GM23338 (cell line): ENCODE data around the gene KDSR. TPM values are rescaled to one million over a fixed set of nuclear protein-coding genes. Genes with fewer than 3 reads are reported as not detected.

Experiments used
- ATAC-seq: fragments of 200-7000 bp; cut with Tn5 transposase; 3 replicates; pipeline ENCODE4 v1.9.1; 2020
- DNase-seq: peaks from one replicate; pipeline ENCODE4 v3.0.0-alpha.2; 2015; ENCODE audit warnings: low spot score
- H2AFZ ChIP-seq: fragments of 200-600 bp; sonication (generic); 2 replicates; pipeline ENCODE4 v1.8.0; 2016; ENCODE audit warnings: antibody characterized with exemption, mild to moderate bottlenecking, moderate library complexity
- H3F3A ChIP-seq: fragments of 200-600 bp; sonication (generic); replicated peaks from 2 replicates; pipeline ENCODE4 v1.8.0; 2017; ENCODE audit warnings: antibody characterized with exemption, mixed run types, low read depth
- H3K27ac ChIP-seq: fragments of 200-600 bp; sonication (generic); 2 replicates; pipeline ENCODE4 v1.6.1; 2016; ENCODE audit warnings: low read depth
- H3K27me3 ChIP-seq: fragments of 200-600 bp; sonication (generic); 2 replicates; pipeline ENCODE4 v1.8.0; 2016; ENCODE audit warnings: mild to moderate bottlenecking, mixed run types, moderate library complexity; ENCODE audit not compliant: insufficient read depth
- H3K36me3 ChIP-seq: fragments of 200-600 bp; sonication (generic); 2 replicates; pipeline ENCODE4 v1.8.0; 2016; ENCODE audit warnings: mild to moderate bottlenecking; ENCODE audit not compliant: insufficient read depth
- H3K4me1 ChIP-seq: fragments of 200-600 bp; sonication (generic); 2 replicates; pipeline ENCODE4 v1.8.0; 2016; ENCODE audit warnings: mild to moderate bottlenecking, moderate library complexity; ENCODE audit not compliant: insufficient read depth
- H3K4me2 ChIP-seq: fragments of 200-600 bp; sonication (generic); 2 replicates; pipeline ENCODE4 v1.7.1; 2017; ENCODE audit warnings: mixed run types
- H3K4me3 ChIP-seq: fragments of 200-600 bp; sonication (generic); 2 replicates; pipeline ENCODE4 v1.6.1; 2016; ENCODE audit warnings: mixed run types
- H3K79me2 ChIP-seq: fragments of 200-600 bp; sonication (generic); replicated peaks from 2 replicates; pipeline ENCODE4 v1.8.0; 2017; ENCODE audit warnings: mild to moderate bottlenecking; ENCODE audit not compliant: insufficient read depth
- H3K9me2 ChIP-seq: fragments of 200-600 bp; sonication (generic); 2 replicates; pipeline ENCODE4 v1.8.0; 2017; ENCODE audit not compliant: insufficient read depth
- H4K20me1 ChIP-seq: fragments of 200-600 bp; sonication (generic); replicated peaks from 2 replicates; pipeline ENCODE4 v1.8.0; 2017; ENCODE audit warnings: mild to moderate bottlenecking; ENCODE audit not compliant: insufficient read depth
- H3K27ac Mint-ChIP-seq: 2 replicates; pipeline ENCODE4 v1.8.0; 2020; ENCODE audit warnings: inconsistent platforms, mild to moderate bottlenecking, moderate library complexity, mixed read lengths
- H3K27me3 Mint-ChIP-seq: 3 replicates; pipeline ENCODE4 v1.8.0; 2022; ENCODE audit warnings: low read depth, mild to moderate bottlenecking, moderate library complexity, mixed read lengths, inconsistent platforms; ENCODE audit not compliant: insufficient read depth, poor library complexity
- H3K36me3 Mint-ChIP-seq: 3 replicates; pipeline ENCODE4 v1.8.0; 2021; ENCODE audit warnings: low read depth, mild to moderate bottlenecking, inconsistent platforms, moderate library complexity, mixed read lengths
- H3K4me1 Mint-ChIP-seq: 3 replicates; pipeline ENCODE4 v1.8.0; 2020; ENCODE audit warnings: mild to moderate bottlenecking, inconsistent platforms, mixed read lengths
- H3K4me3 Mint-ChIP-seq: 3 replicates; pipeline ENCODE4 v1.8.0; 2021; ENCODE audit warnings: moderate library complexity, mild to moderate bottlenecking, inconsistent platforms, mixed read lengths
- H3K9me3 Mint-ChIP-seq: 3 replicates; pipeline ENCODE4 v1.8.0; 2020; ENCODE audit warnings: moderate library complexity, mild to moderate bottlenecking, inconsistent platforms, mixed read lengths
- CREB1 ChIP-seq: fragments of 250-450 bp; sonication (Bioruptor Pico); IDR thresholded peaks from 2 replicates; pipeline ENCODE4 v1.5.0; 2020; ENCODE audit warnings: low read depth, mild to moderate bottlenecking, moderate library complexity
- EZH2phosphoT487 ChIP-seq: fragments of 200-600 bp; sonication (generic); IDR thresholded peaks from one replicate; pipeline ENCODE4 v1.8.1; 2018; ENCODE audit warnings: antibody characterized with exemption; ENCODE audit not compliant: unreplicated experiment
- NANOG ChIP-seq: IDR thresholded peaks from 2 replicates; pipeline ENCODE4 v1.6.1; 2016; ENCODE audit warnings: antibody characterized with exemption, borderline replicate concordance
- POLR2AphosphoS5 ChIP-seq: IDR thresholded peaks from 2 replicates; pipeline ENCODE4 v1.6.1; 2016; ENCODE audit warnings: antibody characterized with exemption, low read depth
- STAT1 ChIP-seq: IDR thresholded peaks from one replicate; pipeline ENCODE4 v1.6.1; 2016; ENCODE audit warnings: antibody characterized with exemption; ENCODE audit not compliant: unreplicated experiment
- ZNF114 ChIP-seq: fragments of 250-450 bp; sonication (Bioruptor Pico); IDR thresholded peaks from 2 replicates; pipeline ENCODE4 v1.5.0; 2020; ENCODE audit warnings: mild to moderate bottlenecking, moderate library complexity
- ZNF331 ChIP-seq: fragments of 250-450 bp; sonication (Bioruptor Pico); IDR thresholded peaks from 2 replicates; pipeline ENCODE4 v1.5.0; 2020; ENCODE audit warnings: low read depth, mild to moderate bottlenecking, moderate library complexity
- polyA plus RNA-seq: library from polyadenylated mRNA; unstranded; fragments of >200 nt; fragmentation: Nextera tagmentation; extraction: Ambion mirVana; gene quantifications from 2 replicates; pipeline ENCODE4 v1.2.1, GENCODE V29; 2016
- total RNA-seq: library from RNA; depleted of rRNA; stranded (reverse); fragments of >200 nt; shearing (Covaris generic); gene quantifications from 2 replicates; pipeline ENCODE4 v1.2.3, GENCODE V29; 2014
- TF ChIP-seq, protein P1 (sequence below): fragments of 250-450 bp; sonication (Bioruptor Pico); IDR thresholded peaks from 2 replicates; pipeline ENCODE4 v1.5.0; 2020; ENCODE audit warnings: mild to moderate bottlenecking, moderate library complexity
- TF ChIP-seq, protein P2 (sequence below): IDR thresholded peaks from one replicate; pipeline ENCODE4 v1.6.1; 2018; ENCODE audit warnings: antibody characterized with exemption; ENCODE audit not compliant: unreplicated experiment
- TF ChIP-seq, protein P3 (sequence below): IDR thresholded peaks from 2 replicates; pipeline ENCODE4 v1.6.1; 2016; ENCODE audit warnings: antibody characterized with exemption
- TF ChIP-seq, protein P4 (sequence below), 2 experiments: fragments of 200-600 bp in 1 of 2; sonication (generic) in 1 of 2; conservative IDR thresholded peaks; 2 replicates each; pipeline versions ENCODE4 v1.5.1 to v1.6.1; 2016 to 2017; ENCODE audit warnings: antibody characterized with exemption in 2 of 2, low read depth in 2 of 2, mild to moderate bottlenecking in 2 of 2, moderate library complexity in 1 of 2

Gene KDSR
- total and polyA plus RNA-seq, 2 experiments from 2014 or later: 23.7 to 36.3 TPM

DNA sequence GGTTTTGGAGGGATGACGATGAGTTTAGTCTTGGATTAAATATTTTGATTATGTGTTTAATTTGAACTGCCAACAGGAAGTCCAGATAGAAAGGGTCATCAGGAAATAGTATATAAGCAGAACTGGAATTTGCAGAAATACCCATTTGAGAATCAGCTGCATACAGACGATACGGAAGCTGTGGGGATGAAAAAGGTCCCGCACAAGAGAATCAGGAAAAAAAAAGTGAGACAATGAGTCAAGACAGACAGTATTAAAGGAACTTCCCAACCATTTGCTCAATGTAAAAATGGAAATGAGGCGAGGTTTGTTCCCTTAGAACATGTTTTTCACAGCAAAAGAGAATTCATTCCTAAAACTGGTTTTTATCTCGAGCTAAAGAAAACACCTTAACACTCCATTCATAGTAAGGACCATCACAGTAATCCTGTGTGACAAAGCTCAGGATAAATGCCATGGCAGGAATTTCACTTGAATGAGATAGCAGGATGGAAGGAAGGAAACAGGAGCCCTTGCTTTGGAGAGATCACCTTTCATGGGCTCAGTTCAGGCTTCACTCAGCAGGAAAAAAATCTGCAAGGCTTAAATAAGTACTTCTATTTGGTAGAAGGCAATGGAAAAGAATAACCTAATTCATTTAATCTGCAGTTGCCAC, 76.7 kb downstream of the KDSR start:
- DNase-seq (peak; percentile 34), ATAC-seq (peak; percentile 67)
- no peaks in the 10 kb centered on the region for H3K27me3 Mint-ChIP-seq
- no peaks in the 10 kb centered on the region for H3K9me3 Mint-ChIP-seq
- Histone ChIP-seq H2AFZ (no peak overlapping the region), H3K79me2 (no peaks in the 10 kb centered on the region), H3F3A (no peaks in the 10 kb centered on the region), H3K9me2 (peaks cover 10% of the 10 kb centered on the region), H3K36me3 (no peaks in the 10 kb centered on the region), H3K4me3 (no peak overlapping the region), H3K4me1 (0 out of 2 replicates have a peak, but pooled peaks cover 3% of the 10 kb centered on the region), H3K4me2 (no peak overlapping the region), H3K27me3 (no peaks in the 10 kb centered on the region), H3K27ac (no peak overlapping the region), H4K20me1 (no peaks in the 10 kb centered on the region)
- no peaks in the 10 kb centered on the region for H3K36me3 Mint-ChIP-seq
- peaks cover 15% of the 10 kb centered on the region for H3K4me1 Mint-ChIP-seq
- H3K27ac Mint-ChIP-seq: peak overlapping the region; percentile 41; the same call in 1 of the 2 replicates
- no peak overlapping the region for H3K4me3 Mint-ChIP-seq
- TF ChIP-seq EZH2phosphoT487 (no peak), STAT1 (no peak), ZNF331 (CRISPR knock-in tag) (no peak), CREB1 (CRISPR knock-in tag) (no peak), POLR2AphosphoS5 (no peak), ZNF114 (CRISPR knock-in tag) (no peak), NANOG (no peak)
- TF ChIP-seq, protein P1, sequence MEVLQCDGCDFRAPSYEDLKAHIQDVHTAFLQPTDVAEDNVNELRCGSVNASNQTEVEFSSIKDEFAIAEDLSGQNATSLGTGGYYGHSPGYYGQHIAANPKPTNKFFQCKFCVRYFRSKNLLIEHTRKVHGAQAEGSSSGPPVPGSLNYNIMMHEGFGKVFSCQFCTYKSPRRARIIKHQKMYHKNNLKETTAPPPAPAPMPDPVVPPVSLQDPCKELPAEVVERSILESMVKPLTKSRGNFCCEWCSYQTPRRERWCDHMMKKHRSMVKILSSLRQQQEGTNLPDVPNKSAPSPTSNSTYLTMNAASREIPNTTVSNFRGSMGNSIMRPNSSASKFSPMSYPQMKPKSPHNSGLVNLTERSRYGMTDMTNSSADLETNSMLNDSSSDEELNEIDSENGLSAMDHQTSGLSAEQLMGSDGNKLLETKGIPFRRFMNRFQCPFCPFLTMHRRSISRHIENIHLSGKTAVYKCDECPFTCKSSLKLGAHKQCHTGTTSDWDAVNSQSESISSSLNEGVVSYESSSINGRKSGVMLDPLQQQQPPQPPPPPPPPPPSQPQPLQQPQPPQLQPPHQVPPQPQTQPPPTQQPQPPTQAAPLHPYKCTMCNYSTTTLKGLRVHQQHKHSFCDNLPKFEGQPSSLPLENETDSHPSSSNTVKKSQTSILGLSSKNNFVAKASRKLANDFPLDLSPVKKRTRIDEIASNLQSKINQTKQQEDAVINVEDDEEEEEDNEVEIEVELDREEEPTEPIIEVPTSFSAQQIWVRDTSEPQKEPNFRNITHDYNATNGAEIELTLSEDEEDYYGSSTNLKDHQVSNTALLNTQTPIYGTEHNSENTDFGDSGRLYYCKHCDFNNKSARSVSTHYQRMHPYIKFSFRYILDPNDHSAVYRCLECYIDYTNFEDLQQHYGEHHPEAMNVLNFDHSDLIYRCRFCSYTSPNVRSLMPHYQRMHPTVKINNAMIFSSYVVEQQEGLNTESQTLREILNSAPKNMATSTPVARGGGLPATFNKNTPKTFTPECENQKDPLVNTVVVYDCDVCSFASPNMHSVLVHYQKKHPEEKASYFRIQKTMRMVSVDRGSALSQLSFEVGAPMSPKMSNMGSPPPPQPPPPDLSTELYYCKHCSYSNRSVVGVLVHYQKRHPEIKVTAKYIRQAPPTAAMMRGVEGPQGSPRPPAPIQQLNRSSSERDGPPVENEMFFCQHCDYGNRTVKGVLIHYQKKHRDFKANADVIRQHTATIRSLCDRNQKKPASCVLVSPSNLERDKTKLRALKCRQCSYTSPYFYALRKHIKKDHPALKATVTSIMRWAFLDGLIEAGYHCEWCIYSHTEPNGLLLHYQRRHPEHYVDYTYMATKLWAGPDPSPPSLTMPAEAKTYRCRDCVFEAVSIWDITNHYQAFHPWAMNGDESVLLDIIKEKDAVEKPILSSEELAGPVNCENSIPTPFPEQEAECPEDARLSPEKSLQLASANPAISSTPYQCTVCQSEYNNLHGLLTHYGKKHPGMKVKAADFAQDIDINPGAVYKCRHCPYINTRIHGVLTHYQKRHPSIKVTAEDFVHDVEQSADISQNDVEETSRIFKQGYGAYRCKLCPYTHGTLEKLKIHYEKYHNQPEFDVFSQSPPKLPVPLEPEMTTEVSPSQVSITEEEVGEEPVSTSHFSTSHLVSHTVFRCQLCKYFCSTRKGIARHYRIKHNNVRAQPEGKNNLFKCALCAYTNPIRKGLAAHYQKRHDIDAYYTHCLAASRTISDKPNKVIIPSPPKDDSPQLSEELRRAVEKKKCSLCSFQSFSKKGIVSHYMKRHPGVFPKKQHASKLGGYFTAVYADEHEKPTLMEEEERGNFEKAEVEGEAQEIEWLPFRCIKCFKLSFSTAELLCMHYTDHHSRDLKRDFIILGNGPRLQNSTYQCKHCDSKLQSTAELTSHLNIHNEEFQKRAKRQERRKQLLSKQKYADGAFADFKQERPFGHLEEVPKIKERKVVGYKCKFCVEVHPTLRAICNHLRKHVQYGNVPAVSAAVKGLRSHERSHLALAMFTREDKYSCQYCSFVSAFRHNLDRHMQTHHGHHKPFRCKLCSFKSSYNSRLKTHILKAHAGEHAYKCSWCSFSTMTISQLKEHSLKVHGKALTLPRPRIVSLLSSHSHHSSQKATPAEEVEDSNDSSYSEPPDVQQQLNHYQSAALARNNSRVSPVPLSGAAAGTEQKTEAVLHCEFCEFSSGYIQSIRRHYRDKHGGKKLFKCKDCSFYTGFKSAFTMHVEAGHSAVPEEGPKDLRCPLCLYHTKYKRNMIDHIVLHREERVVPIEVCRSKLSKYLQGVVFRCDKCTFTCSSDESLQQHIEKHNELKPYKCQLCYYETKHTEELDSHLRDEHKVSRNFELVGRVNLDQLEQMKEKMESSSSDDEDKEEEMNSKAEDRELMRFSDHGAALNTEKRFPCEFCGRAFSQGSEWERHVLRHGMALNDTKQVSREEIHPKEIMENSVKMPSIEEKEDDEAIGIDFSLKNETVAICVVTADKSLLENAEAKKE (CRISPR knock-in tag): no peak
- TF ChIP-seq, protein P2, sequence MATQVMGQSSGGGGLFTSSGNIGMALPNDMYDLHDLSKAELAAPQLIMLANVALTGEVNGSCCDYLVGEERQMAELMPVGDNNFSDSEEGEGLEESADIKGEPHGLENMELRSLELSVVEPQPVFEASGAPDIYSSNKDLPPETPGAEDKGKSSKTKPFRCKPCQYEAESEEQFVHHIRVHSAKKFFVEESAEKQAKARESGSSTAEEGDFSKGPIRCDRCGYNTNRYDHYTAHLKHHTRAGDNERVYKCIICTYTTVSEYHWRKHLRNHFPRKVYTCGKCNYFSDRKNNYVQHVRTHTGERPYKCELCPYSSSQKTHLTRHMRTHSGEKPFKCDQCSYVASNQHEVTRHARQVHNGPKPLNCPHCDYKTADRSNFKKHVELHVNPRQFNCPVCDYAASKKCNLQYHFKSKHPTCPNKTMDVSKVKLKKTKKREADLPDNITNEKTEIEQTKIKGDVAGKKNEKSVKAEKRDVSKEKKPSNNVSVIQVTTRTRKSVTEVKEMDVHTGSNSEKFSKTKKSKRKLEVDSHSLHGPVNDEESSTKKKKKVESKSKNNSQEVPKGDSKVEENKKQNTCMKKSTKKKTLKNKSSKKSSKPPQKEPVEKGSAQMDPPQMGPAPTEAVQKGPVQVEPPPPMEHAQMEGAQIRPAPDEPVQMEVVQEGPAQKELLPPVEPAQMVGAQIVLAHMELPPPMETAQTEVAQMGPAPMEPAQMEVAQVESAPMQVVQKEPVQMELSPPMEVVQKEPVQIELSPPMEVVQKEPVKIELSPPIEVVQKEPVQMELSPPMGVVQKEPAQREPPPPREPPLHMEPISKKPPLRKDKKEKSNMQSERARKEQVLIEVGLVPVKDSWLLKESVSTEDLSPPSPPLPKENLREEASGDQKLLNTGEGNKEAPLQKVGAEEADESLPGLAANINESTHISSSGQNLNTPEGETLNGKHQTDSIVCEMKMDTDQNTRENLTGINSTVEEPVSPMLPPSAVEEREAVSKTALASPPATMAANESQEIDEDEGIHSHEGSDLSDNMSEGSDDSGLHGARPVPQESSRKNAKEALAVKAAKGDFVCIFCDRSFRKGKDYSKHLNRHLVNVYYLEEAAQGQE: no peak
- TF ChIP-seq, protein P3, sequence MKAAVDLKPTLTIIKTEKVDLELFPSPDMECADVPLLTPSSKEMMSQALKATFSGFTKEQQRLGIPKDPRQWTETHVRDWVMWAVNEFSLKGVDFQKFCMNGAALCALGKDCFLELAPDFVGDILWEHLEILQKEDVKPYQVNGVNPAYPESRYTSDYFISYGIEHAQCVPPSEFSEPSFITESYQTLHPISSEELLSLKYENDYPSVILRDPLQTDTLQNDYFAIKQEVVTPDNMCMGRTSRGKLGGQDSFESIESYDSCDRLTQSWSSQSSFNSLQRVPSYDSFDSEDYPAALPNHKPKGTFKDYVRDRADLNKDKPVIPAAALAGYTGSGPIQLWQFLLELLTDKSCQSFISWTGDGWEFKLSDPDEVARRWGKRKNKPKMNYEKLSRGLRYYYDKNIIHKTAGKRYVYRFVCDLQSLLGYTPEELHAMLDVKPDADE: no peak
- TF ChIP-seq, protein P4, sequence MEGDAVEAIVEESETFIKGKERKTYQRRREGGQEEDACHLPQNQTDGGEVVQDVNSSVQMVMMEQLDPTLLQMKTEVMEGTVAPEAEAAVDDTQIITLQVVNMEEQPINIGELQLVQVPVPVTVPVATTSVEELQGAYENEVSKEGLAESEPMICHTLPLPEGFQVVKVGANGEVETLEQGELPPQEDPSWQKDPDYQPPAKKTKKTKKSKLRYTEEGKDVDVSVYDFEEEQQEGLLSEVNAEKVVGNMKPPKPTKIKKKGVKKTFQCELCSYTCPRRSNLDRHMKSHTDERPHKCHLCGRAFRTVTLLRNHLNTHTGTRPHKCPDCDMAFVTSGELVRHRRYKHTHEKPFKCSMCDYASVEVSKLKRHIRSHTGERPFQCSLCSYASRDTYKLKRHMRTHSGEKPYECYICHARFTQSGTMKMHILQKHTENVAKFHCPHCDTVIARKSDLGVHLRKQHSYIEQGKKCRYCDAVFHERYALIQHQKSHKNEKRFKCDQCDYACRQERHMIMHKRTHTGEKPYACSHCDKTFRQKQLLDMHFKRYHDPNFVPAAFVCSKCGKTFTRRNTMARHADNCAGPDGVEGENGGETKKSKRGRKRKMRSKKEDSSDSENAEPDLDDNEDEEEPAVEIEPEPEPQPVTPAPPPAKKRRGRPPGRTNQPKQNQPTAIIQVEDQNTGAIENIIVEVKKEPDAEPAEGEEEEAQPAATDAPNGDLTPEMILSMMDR (conservative IDR thresholded peaks at IDR 0.05; ENCODE audit: low read depth in 2 of 2): no peak
